A549 (cell line): ENCODE data around the gene MPP4.
"Not testable (repeated sequence)": the region's sequence is repeated elsewhere in the genome, so short reads cannot be mapped to it uniquely, and the experiment has no call there.

Experiments
- CEBPB ChIP-seq, 2 experiments: fragments of >200 bp in 1 of 2; sonication (Bioruptor Twin) in 1 of 2; formaldehyde crosslinking in 1 of 2; IDR thresholded peaks; 2 replicates each; pipeline ENCODE4 v1.6.1; 2012 to 2016
- POLR2A ChIP-seq: IDR thresholded peaks from 2 replicates; pipeline ENCODE4 v1.6.1; 2012; ENCODE audit warnings: mild to moderate bottlenecking, low read length
- TF ChIP-seq, protein P1 (sequence below): fragments of >200 bp; sonication (Bioruptor Twin); formaldehyde crosslinking; IDR thresholded peaks from 3 replicates; pipeline ENCODE4 v1.5.1; 2016

DNA sequence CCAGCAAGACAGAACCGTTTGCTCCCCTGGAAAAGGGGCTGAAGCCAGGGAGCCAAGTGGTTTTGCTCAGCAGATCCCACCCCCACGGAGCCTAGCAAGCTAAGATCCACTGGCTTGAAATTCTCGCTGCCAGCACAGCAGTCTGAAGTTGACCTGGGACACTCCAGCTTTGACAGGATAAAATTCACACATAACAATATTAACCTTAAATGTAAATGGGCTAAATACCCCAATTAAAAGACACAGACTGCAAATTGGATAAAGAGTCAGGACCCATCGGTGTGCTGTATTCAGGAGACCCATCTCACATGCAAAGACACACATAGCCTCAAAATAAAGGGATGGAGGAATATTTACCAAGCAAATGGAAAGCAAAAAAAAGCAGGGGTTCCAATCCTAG is 27.2 kb downstream of the MPP4 start:
- TF ChIP-seq, protein P1, sequence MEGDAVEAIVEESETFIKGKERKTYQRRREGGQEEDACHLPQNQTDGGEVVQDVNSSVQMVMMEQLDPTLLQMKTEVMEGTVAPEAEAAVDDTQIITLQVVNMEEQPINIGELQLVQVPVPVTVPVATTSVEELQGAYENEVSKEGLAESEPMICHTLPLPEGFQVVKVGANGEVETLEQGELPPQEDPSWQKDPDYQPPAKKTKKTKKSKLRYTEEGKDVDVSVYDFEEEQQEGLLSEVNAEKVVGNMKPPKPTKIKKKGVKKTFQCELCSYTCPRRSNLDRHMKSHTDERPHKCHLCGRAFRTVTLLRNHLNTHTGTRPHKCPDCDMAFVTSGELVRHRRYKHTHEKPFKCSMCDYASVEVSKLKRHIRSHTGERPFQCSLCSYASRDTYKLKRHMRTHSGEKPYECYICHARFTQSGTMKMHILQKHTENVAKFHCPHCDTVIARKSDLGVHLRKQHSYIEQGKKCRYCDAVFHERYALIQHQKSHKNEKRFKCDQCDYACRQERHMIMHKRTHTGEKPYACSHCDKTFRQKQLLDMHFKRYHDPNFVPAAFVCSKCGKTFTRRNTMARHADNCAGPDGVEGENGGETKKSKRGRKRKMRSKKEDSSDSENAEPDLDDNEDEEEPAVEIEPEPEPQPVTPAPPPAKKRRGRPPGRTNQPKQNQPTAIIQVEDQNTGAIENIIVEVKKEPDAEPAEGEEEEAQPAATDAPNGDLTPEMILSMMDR = not testable (repeated sequence)
- not testable (repeated sequence) for TF ChIP-seq POLR2A; CEBPB (IDR thresholded peaks at IDR 0.05)
